ENCODE measurements around the gene WDR19.

DNA sequence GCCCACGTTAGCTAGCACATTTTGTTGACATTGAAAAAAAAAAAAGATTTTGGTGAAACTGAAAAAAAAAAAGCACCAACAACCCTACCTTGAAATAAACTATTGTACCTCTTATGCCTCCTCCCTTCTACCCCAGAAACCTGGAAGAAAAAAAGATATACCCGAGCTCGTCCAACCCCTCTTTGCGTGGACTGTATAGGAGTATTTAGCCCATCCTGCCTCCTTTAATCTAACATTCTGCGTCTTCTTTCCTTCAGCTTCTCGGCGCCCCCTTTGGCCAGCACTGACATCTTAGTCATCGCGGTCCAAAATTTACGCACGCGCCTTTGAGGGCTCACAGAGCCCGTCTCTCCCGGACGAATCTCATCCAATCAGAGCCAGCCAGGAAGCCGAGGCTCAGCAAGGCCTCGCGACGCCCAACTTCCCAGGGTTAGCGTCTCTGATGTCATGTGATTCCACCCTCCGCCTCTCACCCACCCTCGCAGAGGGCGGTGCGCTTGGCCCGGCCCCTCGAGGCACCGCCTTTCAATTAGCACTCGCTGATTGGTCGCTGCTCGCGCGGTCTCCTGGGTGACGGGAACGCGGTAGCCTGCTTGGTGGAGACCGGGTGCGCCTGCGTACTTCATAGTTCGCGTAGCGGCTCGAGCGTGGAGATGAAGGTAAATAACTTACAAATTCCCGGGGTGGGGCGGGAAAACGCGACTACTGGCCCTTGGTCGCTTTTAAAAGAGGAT is at the start of gene WDR19:
- TF ChIP-seq, protein P1, sequence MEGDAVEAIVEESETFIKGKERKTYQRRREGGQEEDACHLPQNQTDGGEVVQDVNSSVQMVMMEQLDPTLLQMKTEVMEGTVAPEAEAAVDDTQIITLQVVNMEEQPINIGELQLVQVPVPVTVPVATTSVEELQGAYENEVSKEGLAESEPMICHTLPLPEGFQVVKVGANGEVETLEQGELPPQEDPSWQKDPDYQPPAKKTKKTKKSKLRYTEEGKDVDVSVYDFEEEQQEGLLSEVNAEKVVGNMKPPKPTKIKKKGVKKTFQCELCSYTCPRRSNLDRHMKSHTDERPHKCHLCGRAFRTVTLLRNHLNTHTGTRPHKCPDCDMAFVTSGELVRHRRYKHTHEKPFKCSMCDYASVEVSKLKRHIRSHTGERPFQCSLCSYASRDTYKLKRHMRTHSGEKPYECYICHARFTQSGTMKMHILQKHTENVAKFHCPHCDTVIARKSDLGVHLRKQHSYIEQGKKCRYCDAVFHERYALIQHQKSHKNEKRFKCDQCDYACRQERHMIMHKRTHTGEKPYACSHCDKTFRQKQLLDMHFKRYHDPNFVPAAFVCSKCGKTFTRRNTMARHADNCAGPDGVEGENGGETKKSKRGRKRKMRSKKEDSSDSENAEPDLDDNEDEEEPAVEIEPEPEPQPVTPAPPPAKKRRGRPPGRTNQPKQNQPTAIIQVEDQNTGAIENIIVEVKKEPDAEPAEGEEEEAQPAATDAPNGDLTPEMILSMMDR (IDR thresholded peaks at IDR 0.05) = peak; percentile 72
- no peak for TF ChIP-seq ZFX (IDR thresholded peaks at IDR 0.05; ENCODE audit: borderline replicate concordance)

Data from 22Rv1 (cell line).